K562 (cell line): ENCODE results near the gene ALDH5A1. TPM values are rescaled to one million over a fixed set of nuclear protein-coding genes. Genes with fewer than 3 reads are reported as not detected.
"Not testable (repeated sequence)": the region's sequence is repeated elsewhere in the genome, so short reads cannot be mapped to it uniquely, and the experiment has no call there.

ENCODE experiments used
- ATAC-seq: fragments of 200-7000 bp; cut with Tn5 transposase; 3 replicates; pipeline ENCODE4 v1.9.1; 2020; ENCODE audit warnings: moderate library complexity
- BruUV-seq: library from RNA; stranded (reverse); fragments of 400-500 nt; replicated peaks from 2 replicates; lab custom pipeline; 2021; lab: Mats Ljungman, UMichigan
- CTCF ChIA-PET: fragments of 300-600 bp; formaldehyde crosslinking; extraction: SDS; loops from one replicate; lab custom pipeline; 2021; ENCODE audit warnings: low intra/inter-chr PET ratio; lab: Yijun Ruan, JAX
- POLR2A ChIA-PET: fragments of 300-600, 350-650 bp; sonication (Branson Sonifier 250); formaldehyde crosslinking; extraction: SDS; loops from one replicate; lab custom pipeline; 2021; ENCODE audit warnings: antibody characterized with exemption, inconsistent platforms; lab: Yijun Ruan, JAX
- DNase-seq, 4 experiments: peaks; one replicate each; pipeline versions ENCODE4 v3.0.0 to v3.0.0-alpha.2; 2011 to 2018; ENCODE audit warnings: low spot score in 3 of 4, mixed read lengths in 3 of 4; ENCODE audit errors: extremely low read depth in 1 of 4
- FAIRE-seq: peaks from 2 replicates; lab custom pipeline; 2011; peaks lifted over from hg19 to GRCh38; lab: Jason Lieb, UNC
- H2AFZ ChIP-seq: 2 replicates; pipeline ENCODE4 v1.6.0; 2011; ENCODE audit warnings: low read depth, low read length, control low read depth, inconsistent platforms
- H3K27ac ChIP-seq: fragments of 200-600 bp; 3 replicates; pipeline ENCODE4 v1.8.0; 2011; ENCODE audit warnings: low read depth, mild to moderate bottlenecking, control low read depth, inconsistent platforms, low read length, moderate library complexity, mixed read lengths; ENCODE audit errors: extremely low read depth
- H3K27me3 ChIP-seq, 2 experiments: fragments of 300-600 bp in 1 of 2; 2 replicates in 1 of 2; 3 replicates in 1 of 2; pipeline versions ENCODE4 v1.6.0 to v1.8.0; 2011; ENCODE audit warnings: inconsistent platforms in 2 of 2, low read length in 2 of 2, mild to moderate bottlenecking in 1 of 2, mixed read lengths in 1 of 2, moderate library complexity in 1 of 2; ENCODE audit not compliant: control insufficient read depth in 2 of 2, insufficient read depth in 2 of 2
- H3K36me3 ChIP-seq: fragments of 300-600 bp; 3 replicates; pipeline ENCODE4 v1.8.0; 2011; ENCODE audit warnings: mild to moderate bottlenecking, low read length, inconsistent platforms; ENCODE audit not compliant: control insufficient read depth, insufficient read depth
- H3K4me1 ChIP-seq, 2 experiments: fragments of 200-600 bp in 1 of 2; replicated peaks in 1 of 2; 2 replicates in 1 of 2; 3 replicates in 1 of 2; pipeline versions ENCODE4 v1.5.1 to v1.8.0; 2011; ENCODE audit warnings: inconsistent platforms in 2 of 2, low read length in 2 of 2, mild to moderate bottlenecking in 1 of 2, mixed read lengths in 1 of 2, moderate library complexity in 1 of 2; ENCODE audit not compliant: control insufficient read depth in 2 of 2, insufficient read depth in 2 of 2
- H3K4me2 ChIP-seq: 2 replicates; pipeline ENCODE4 v1.6.1; 2011; ENCODE audit warnings: low read length, control low read depth, inconsistent platforms, mixed read lengths; ENCODE audit not compliant: insufficient read depth
- H3K4me3 ChIP-seq: fragments of 200-600 bp; sonication (generic), shearing (Covaris generic); 2 replicates; pipeline ENCODE4 v1.5.1; 2016; ENCODE audit warnings: control low read depth, inconsistent platforms
- H3K79me2 ChIP-seq: fragments of 200-600 bp; 3 replicates; pipeline ENCODE4 v1.8.0; 2011; ENCODE audit warnings: low read length, inconsistent platforms; ENCODE audit not compliant: control insufficient read depth, insufficient read depth
- H3K9ac ChIP-seq, 2 experiments: 2 replicates each; pipeline versions ENCODE4 v1.6.0 to v1.6.1; 2011; ENCODE audit warnings: low read depth in 2 of 2, low read length in 2 of 2, control low read depth in 1 of 2, inconsistent platforms in 1 of 2, mild to moderate bottlenecking in 1 of 2, mixed read lengths in 1 of 2; ENCODE audit not compliant: insufficient read depth in 1 of 2
- H3K9me1 ChIP-seq: one replicate; pipeline ENCODE4 v1.6.0; 2011; ENCODE audit warnings: inconsistent platforms, mild to moderate bottlenecking, low read length, moderate library complexity; ENCODE audit not compliant: control insufficient read depth, insufficient read depth
- H3K9me3 ChIP-seq: replicated peaks from 2 replicates; pipeline ENCODE4 v1.5.1; 2011; ENCODE audit warnings: low read depth, low read length, inconsistent platforms; ENCODE audit not compliant: control insufficient read depth, insufficient read depth
- H4K20me1 ChIP-seq: replicated peaks from 2 replicates; pipeline ENCODE4 v1.6.1; 2011; ENCODE audit warnings: low read length, inconsistent platforms, mixed read lengths; ENCODE audit not compliant: control insufficient read depth, insufficient read depth
- LCOR ChIP-seq: sonication (generic); formaldehyde crosslinking; IDR thresholded peaks from 2 replicates; pipeline ENCODE4 v1.8.0; 2022; ENCODE audit warnings: mild to moderate bottlenecking, missing genetic modification reagents
- ZBTB40 ChIP-seq, 2 experiments: fragments of 450-650 bp in 1 of 2; sonication (generic) in 1 of 2; formaldehyde crosslinking in 1 of 2; IDR thresholded peaks; 2 replicates each; pipeline versions ENCODE4 v1.7.1 to v1.9.0; 2016 to 2022; ENCODE audit warnings: inconsistent platforms in 1 of 2, mild to moderate bottlenecking in 1 of 2, missing genetic modification reagents in 1 of 2
- ZFP1 ChIP-seq: fragments of 450-650 bp; formaldehyde crosslinking; IDR thresholded peaks from 2 replicates; pipeline ENCODE4 v1.4.0; 2020; ENCODE audit warnings: mild to moderate bottlenecking, mixed read lengths
- WGBS: fragments of 100-300 bp; shearing (Covaris generic); methylation state at CpG from one replicate; pipeline ENCODE4 v1.1.6; 2016; ENCODE audit warnings: low coverage, mixed read lengths; ENCODE audit not compliant: insufficient coverage; ENCODE audit errors: missing lambda C conversion rate; 5-methylcytosine and 5-hydroxymethylcytosine counted together
- in situ Hi-C: fragments of 300-500 bp; cut with MboI; formaldehyde crosslinking; loops from 4 replicates; pipeline ENCODE4 v1.15.0; 2018; ENCODE audit warnings: inconsistent platforms, mixed read lengths
- intact Hi-C: fragments of 100-400 bp; cut with micrococcal nuclease; formaldehyde crosslinking; loops from 2 replicates; pipeline ENCODE4 v1.14.2; 2022
- polyA plus RNA-seq, 8 experiments: library from polyadenylated mRNA; depleted of rRNA in 4 of 8; stranded (reverse) in 5 of 8; unstranded in 3 of 8; fragments of >200 nt; fragmentation: Nextera tagmentation in 2 of 8; fragmentation: Illumina TruSeq in 1 of 8; extraction: Ambion mirVana in 2 of 8; extraction: Trizol in 1 of 8; gene quantifications; 2 replicates each; pipeline versions ENCODE4 v1.2.1 to v1.2.3, GENCODE V29; 2011 to 2014; ENCODE audit warnings: inconsistent platforms in 1 of 8, missing spikeins in 1 of 8
- total RNA-seq, 7 experiments: library from RNA; depleted of rRNA in 6 of 7; stranded (reverse); fragments of >200 nt in 6 of 7; fragmentation: Illumina TruSeq in 2 of 7; extraction: Trizol in 2 of 7; gene quantifications; 2 replicates each; pipeline versions ENCODE4 v1.2.1 to v1.2.3, GENCODE V29; 2011 to 2021; ENCODE audit warnings: low replicate concordance in 1 of 7

The ALDH5A1 gene
- total and polyA plus RNA-seq, 9 of the 15 experiments (the other 6 are each of a cell fraction or from before 2014, with no cell fraction given): 2.2 to 19.7 (median 9.5) TPM

DNA sequence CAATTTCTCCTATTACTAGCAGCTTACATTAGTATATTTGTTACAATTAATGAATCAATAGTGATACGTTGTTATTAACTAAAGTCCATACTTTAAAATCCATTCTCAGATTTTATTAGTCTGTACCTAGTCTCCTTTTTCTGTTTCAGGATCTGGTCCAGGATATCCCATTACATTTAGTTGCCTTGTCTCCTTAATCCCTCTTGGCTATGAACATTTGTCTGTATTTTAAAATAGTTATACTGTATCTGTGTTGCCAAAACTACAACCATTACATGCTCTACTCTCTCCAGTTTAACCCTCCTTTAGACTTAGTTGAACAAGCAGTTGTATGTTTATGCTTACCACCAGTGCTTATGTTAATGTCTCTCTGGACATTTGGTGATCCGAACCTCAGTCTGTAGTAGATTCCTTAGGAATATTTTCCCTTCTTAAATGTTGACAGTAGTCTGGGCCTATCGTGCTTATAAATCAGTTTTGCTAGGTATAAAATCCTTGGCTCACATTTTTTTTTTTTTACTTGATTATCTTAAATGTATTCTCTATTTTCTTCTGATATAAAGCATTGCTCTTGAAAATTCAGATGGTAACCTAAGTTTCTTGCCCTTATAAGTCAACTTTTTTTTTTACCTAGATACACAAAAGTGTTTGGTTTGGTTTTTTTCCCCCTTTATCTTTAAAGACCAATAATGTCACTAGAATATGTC, 12.2 kb downstream of the ALDH5A1 start:
- no peak overlapping the region for H2AFZ ChIP-seq
- in situ Hi-C loops (no loop called here), intact Hi-C loops (no loop called here)
- no peak overlapping the region for H3K4me2 ChIP-seq
- no TSS peak for BruUV-seq
- DNase-seq (no peak), ATAC-seq (no peak), FAIRE-seq (no peak)
- TF ChIP-seq LCOR (CRISPR knock-in tag) (no peak), ZFP1 (CRISPR knock-in tag) (peak; percentile 62; the same call in 1 of the 2 replicates), ZBTB40 (IDR thresholded peaks at IDR 0.05) (no peak), ZBTB40 (CRISPR knock-in tag; IDR thresholded peaks at IDR 0.05) (no peak)
- WGBS: 48% methylated on average over 3 of the region's 3 CpGs
- peaks cover 4% of the 10 kb centered on the region; the same call in 2 of the 3 replicates for H3K36me3 ChIP-seq
- no peaks in the 10 kb centered on the region for H3K9me1 ChIP-seq
- H3K4me1 ChIP-seq: peaks cover 0 to 3% of the 10 kb centered on the region in 2 experiments; a peak in 2 of 5 replicates
- ChIA-PET CTCF (no interaction called here), POLR2A (interaction anchor here (1.2 kb wide), 1 partner anchor 11 kb away, joined by 3 read pairs; no protein-coding TSS in a partner anchor)
- no peaks in the 10 kb centered on the region for H3K79me2 ChIP-seq
- no peak overlapping the region for H3K9ac ChIP-seq
- no peaks in the 10 kb centered on the region for H4K20me1 ChIP-seq
- no peaks in the 10 kb centered on the region for H3K9me3 ChIP-seq
- no peaks in the 10 kb centered on the region; a peak in 2 of 5 replicates for H3K27me3 ChIP-seq
- no peak overlapping the region for H3K27ac ChIP-seq
- H3K4me3 ChIP-seq: no peak overlapping the region

GRCh38 chr6:24511976-24512375, 17.2 kb downstream of the ALDH5A1 start:
- H3K9ac ChIP-seq, H3K9me1 ChIP-seq, H3K79me2 ChIP-seq, H3K9me3 ChIP-seq, CTCF ChIA-PET, H3K4me1 ChIP-seq, FAIRE-seq, POLR2A ChIA-PET, H3K27me3 ChIP-seq, intact Hi-C loops, ATAC-seq, H4K20me1 ChIP-seq, H3K36me3 ChIP-seq, H2AFZ ChIP-seq, DNase-seq, H3K4me3 ChIP-seq, H3K27ac ChIP-seq, H3K4me2 ChIP-seq, in situ Hi-C loops, BruUV-seq: not testable (repeated sequence)
- WGBS: 33% methylated on average over 6 of the region's 6 CpGs
